Hair follicular keratinocyte (primary cell): ENCODE data around the gene CSN2. TPM values are rescaled to one million over a fixed set of nuclear protein-coding genes. Genes with fewer than 3 reads are reported as not detected.

ENCODE experiments used
- total RNA-seq: library from RNA; depleted of rRNA; stranded (reverse); fragments of >200 nt; gene quantifications from 2 replicates; pipeline ENCODE4 v1.2.3, GENCODE V29; 2015

Gene CSN2
- total RNA-seq = not detected in 2 replicates

GRCh38 chr4:69965628-69966027, at the start of gene CSN2:
CSN2 (minus strand) TSS chr4:69965728; CDS start chr4:69960995, 4,733 bp downstream.

GRCh38 chr4:69995526-69996016, 30.0 kb upstream of the CSN2 start, which contains the start of gene STATH:
STATH (plus strand) TSS chr4:69995966; CDS start chr4:69998438, 2,472 bp downstream.

GRCh38 chr4:69930768-69931167, 34.8 kb downstream of the CSN2 start, which contains the start of gene CSN1S1:
CSN1S1 (plus strand) TSS chr4:69931068; CDS start chr4:69932556, 1,488 bp downstream.

Other genes starting within 250 kb of the CSN2 start
- gene SULT1B1, start 205.1 kb downstream of the CSN2 start, total RNA-seq = not detected in 2 replicates
- 0.42 and 1.2 TPM in 2 replicates for gene SULT1E1, start 105.6 kb downstream of the CSN2 start, total RNA-seq
- not detected in 2 replicates for gene CSN1S1, start 34.7 kb downstream of the CSN2 start, total RNA-seq
- not detected in 2 replicates for gene STATH, start 30.2 kb upstream of the CSN2 start, total RNA-seq
- gene HTN3, start 62.7 kb upstream of the CSN2 start, total RNA-seq = not detected in 2 replicates
- gene HTN1, start 84.7 kb upstream of the CSN2 start, total RNA-seq = not detected in 2 replicates
- not detected in 2 replicates for gene PRR27, start 188.5 kb upstream of the CSN2 start, total RNA-seq
- gene ODAM, start 230.0 kb upstream of the CSN2 start, total RNA-seq = not detected in 2 replicates